HL-60 (cell line): Measurements from ENCODE around the gene IFITM10.

ENCODE experiments used
- POLR2AphosphoS5 ChIP-seq: IDR thresholded peaks from 2 replicates; pipeline ENCODE4 v1.6.1; 2012; ENCODE audit warnings: low read depth
- TF ChIP-seq, protein P1 (sequence below): IDR thresholded peaks from one replicate; pipeline ENCODE4 v1.5.1; 2011; ENCODE audit warnings: low read length, control low read depth, inconsistent platforms; ENCODE audit not compliant: insufficient read depth

DNA sequence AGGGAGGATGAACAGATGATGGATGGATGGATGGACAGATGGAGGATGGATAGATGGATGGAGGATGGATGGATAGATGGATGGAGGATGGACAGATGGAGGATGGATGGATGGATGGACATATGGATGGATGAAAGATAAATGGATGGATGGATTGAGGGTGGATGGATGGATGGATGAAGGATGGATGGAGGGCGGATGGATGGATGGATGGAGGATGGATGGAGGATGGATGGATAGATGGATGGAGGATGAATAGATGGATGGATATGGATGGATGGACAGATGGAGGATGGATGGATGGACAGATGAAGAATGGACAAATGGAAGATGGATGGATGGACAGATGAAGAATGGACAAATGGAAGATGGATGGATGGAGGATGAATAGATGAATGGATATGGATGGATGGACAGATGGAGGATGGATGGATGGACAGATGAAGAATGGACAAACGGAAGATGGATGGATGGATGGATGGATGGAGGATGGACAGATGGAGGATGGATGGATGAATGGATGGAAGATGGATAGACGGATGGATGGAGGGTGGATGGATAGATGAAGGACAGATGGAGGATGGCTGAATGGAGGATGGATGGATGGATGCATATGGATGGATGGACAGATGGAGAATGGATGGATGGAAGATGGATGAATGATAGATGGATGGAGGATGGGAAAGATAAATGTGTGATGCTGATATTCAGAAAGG lies 7.4 kb downstream of the IFITM10 start:
- TF ChIP-seq, protein P1, sequence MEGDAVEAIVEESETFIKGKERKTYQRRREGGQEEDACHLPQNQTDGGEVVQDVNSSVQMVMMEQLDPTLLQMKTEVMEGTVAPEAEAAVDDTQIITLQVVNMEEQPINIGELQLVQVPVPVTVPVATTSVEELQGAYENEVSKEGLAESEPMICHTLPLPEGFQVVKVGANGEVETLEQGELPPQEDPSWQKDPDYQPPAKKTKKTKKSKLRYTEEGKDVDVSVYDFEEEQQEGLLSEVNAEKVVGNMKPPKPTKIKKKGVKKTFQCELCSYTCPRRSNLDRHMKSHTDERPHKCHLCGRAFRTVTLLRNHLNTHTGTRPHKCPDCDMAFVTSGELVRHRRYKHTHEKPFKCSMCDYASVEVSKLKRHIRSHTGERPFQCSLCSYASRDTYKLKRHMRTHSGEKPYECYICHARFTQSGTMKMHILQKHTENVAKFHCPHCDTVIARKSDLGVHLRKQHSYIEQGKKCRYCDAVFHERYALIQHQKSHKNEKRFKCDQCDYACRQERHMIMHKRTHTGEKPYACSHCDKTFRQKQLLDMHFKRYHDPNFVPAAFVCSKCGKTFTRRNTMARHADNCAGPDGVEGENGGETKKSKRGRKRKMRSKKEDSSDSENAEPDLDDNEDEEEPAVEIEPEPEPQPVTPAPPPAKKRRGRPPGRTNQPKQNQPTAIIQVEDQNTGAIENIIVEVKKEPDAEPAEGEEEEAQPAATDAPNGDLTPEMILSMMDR, result no peak
- no peak for TF ChIP-seq POLR2AphosphoS5
